ENCODE measurements around the gene DMXL2.

DNA sequence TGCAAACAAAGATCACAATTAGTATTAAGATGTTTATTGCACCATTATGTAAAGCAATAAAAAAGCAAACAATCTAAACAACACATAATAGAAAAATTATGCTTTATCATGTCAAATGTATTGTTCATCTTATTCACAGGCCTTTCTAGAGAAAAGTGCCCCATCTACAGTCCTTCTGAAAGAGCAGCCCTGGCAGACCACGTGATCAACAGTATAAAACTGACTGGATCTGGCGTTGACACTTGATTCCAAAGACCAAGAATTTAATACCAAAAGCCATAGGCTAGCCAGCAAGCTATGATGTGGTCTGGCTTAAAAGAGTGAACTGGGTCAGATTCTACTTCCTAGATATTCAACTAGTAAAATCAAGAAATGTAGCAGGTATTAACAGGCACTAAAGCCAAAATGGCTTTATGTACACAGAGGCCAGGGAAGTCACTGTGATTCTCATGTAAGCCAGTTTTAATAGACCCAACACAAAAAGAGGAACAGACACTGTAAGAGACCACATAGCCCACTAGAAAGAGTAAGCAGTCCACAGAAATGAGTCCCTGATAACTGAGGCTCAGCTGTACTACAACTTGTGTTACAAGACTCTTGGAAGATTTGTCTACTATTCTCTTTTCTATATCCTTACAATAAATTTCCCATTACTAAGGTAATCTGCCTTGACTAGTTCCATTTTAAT, 32.5 kb downstream of the DMXL2 start:
- TF ChIP-seq GATA2 (IDR thresholded peaks at IDR 0.05; ENCODE audit: low read depth, low read length) = no peak
- no peak for TF ChIP-seq GATA3 (IDR thresholded peaks at IDR 0.05; ENCODE audit: low read depth, low read length)
